NCI-H748 (cell line): ENCODE data around the gene TANC1.

ENCODE experiments used
- DNase-seq: peaks from one replicate; lab custom pipeline; 2025; ENCODE audit not compliant: unreplicated experiment; lab: John Stamatoyannopoulos, UW

The TANC1 gene

GRCh38 chr2:158993721-158994587 lies 25.5 kb downstream of the TANC1 start:
- DNase-seq = no peak

DNA sequence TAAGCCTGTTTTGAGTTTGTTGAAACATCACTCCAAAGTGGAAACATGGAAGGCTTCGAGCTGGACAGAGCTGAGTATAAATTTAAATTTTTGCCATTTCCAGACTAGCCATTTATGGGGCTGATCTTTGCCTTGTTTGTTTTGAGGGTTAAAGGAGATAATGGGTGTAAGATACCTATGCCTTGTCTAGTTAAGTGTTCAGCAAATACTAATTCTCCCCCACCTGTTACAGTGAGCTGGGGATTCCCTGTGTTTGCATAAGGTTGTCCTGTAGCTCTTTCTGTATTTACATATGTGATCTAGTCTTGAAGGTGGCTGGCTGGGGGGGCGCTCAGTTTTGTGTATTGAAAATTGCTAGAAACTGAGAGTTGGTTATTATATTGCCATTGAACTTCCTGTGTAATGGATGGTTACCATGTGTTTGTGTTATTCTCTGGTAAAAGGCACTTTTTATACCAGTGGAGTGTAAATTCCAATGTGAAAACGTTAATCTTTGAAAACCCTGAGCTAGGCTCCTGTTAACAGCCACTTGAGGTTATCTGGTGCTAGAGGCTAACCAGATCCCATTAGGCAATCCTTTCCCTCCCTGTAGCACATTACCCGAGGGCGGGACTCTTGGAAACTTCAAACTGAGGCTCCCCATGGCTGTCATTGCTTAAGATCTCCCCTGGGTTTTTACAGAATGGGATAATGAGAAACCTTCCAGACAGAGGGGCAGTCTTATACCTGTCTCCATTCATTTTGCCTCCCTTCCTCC lies 26.7 kb downstream of the TANC1 start:
- DNase-seq = peak; percentile 92

- DNase-seq = no peak
These were observed 27.2 kb downstream of the TANC1 start for GRCh38 chr2:158995677-158996049.

DNA sequence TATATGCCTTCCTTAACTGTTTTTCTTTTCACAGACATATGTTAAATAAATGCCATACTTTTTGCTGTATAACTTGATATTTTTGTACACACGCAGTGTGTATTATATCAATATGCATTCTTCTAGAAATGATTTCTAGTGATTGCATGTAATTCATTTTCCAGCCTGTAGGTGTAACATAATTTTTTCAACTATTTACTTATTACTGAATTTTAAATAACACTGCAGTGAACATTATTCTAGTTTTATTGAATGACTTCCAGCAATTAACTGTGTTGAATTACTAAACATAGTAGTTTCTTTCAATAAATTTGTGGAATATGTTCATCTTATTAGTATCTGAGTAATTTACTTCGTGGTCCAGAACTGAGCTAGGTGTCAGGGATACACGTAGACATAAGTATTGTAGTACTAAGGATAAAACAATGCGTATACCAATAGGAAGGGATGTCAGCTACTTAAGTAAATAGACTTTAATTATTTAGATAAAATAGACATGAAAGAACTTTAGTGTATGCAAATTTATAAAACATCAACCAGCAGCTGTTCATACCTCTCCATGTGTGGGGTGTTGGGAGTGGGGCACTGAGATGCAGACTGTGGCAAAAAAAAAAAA lies 28.0 kb downstream of the TANC1 start:
- DNase-seq = no peak

GRCh38 chr2:158997037-158997790 lies 28.8 kb downstream of the TANC1 start:
- DNase-seq = no peak

- DNase-seq = peak; percentile 47
These were observed 30.3 kb downstream of the TANC1 start for GRCh38 chr2:158998551-158999248.

- peak; percentile 19 for DNase-seq
These were observed 31.0 kb downstream of the TANC1 start for GRCh38 chr2:158999458-158999857.

GRCh38 chr2:159000072-159000471 lies 31.6 kb downstream of the TANC1 start:
- DNase-seq = no peak

- DNase-seq = no peak
These were observed 34.1 kb downstream of the TANC1 start for GRCh38 chr2:159002462-159003111.

DNA sequence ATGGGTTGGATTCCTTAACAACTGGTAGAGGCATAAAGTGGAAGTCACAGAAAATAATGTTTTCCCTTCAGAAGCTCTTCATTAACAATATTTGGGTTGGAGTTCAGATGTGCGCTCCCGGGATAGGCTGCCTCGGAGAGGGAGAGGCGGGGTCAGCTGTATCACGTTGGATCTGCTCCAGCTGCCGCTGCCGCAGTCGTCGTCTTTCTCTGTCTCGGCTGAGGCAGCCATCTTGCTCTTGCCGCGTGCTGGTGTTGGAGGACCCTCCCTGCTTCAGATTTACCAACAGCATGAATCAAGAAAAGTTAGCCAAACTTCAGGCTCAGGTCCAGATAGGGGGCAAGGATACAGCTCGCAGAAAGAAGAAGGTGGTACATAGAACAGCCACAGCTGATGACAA lies 35.1 kb downstream of the TANC1 start:
- no peak for DNase-seq

- DNase-seq = no peak
These were observed 36.4 kb downstream of the TANC1 start for GRCh38 chr2:159004849-159005248.

DNA sequence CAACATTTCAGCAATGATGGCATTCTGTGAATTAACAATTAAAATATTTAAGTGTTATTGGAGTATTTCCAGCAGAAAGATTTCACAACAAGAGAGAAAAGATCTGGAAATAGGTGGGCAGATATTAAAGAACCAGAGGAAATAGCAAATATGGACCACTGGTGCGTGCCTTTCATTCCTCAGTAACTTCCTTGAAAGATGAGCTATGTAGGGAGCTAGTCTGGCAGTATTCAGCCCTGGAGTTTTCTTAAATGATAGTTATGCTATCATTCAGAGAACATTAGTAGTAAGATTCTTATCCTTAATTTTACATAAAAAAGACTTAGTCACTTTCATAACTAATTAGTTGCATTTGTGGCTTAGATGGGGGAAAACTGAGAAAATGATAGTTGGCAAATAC lies 41.5 kb downstream of the TANC1 start:
- no peak for DNase-seq

DNA sequence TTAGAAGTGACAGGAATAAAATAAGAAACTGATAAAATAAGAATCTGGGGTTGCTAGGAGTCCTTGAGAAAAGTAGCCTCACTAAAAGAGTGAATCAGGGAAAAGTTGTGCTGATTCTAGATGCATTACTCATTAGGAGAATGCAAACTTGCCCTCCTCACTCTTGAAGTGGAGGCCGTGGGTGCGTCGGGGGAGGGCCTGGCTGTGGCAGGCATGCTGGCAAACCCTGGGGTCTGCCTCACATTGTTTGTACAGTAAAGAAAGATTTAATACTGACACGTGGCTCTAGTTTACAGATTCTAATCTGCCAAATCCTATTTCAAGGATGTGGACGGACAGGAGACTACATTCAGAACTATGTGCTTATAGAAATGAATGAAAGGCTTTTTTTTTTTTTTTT lies 41.9 kb downstream of the TANC1 start:
- DNase-seq = no peak

DNA sequence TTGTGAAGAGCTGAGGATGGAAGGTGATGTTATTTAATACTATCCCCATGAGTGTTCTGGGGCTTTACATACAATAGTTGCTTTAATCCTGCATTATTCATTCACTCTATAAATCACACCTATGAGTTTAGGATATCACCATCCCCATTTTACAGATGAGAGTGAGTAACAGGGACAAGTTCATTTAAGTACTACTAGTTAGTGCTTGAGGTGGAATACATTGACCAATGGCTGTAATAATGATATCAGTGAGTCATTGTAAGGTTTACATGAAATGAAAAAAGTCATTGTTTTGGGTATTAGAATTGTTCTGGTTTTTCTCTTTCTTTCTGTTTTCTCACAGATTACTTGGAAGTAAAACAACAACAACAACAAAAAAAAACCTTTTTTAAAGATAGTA lies 42.5 kb downstream of the TANC1 start:
- no peak for DNase-seq

- DNase-seq = no peak
These were observed 43.7 kb downstream of the TANC1 start for GRCh38 chr2:159012142-159012541.

GRCh38 chr2:159013103-159013502 lies 44.7 kb downstream of the TANC1 start:
- DNase-seq = no peak

DNA sequence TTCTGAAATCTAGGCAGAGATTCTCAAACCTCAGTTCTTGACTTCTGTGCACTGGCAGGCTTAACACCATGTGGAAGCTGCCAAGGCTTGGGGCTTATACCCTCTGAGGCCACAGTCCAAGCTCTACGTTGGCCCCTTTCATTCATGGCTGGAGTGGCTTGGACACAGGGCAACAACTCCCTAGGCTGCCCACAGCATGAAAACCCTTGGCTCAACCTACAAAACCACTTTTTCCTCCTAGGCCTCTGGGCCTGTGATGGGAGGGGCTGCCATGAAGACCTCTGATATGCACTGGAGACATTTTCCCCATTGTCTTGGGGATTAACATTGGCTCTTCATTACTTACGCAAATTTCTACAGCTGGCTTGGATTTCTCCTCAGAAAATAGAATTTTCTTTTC lies 46.7 kb downstream of the TANC1 start:
- no peak for DNase-seq

DNA sequence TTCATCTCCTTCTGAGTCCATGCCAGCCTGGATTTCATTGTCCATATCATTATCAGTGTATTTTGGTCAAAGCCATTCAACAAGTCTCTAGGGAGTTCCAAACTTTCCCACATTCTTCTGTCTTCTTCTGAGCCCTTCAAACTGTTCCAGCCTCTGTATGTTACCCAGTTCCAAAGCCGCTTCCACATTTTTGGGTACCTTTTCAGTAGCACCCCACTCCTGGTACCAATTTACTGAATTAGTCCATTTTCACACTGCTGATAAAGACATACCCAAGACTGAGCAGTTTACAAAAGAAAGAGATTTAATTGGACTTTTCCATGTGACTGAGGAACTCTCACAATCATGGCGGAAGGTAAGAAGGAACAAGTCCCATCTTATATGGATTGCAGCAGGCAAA lies 47.4 kb downstream of the TANC1 start:
- DNase-seq = no peak

GRCh38 chr2:159017837-159018236 lies 49.4 kb downstream of the TANC1 start:
- no peak for DNase-seq

- no peak for DNase-seq
These were observed 50.6 kb downstream of the TANC1 start for GRCh38 chr2:159019021-159019420.
